Measurements from ENCODE around the gene MRTO4.
"Not testable (repeated sequence)": the region's sequence is repeated elsewhere in the genome, so short reads cannot be mapped to it uniquely, and the experiment has no call there.

The MRTO4 gene

DNA sequence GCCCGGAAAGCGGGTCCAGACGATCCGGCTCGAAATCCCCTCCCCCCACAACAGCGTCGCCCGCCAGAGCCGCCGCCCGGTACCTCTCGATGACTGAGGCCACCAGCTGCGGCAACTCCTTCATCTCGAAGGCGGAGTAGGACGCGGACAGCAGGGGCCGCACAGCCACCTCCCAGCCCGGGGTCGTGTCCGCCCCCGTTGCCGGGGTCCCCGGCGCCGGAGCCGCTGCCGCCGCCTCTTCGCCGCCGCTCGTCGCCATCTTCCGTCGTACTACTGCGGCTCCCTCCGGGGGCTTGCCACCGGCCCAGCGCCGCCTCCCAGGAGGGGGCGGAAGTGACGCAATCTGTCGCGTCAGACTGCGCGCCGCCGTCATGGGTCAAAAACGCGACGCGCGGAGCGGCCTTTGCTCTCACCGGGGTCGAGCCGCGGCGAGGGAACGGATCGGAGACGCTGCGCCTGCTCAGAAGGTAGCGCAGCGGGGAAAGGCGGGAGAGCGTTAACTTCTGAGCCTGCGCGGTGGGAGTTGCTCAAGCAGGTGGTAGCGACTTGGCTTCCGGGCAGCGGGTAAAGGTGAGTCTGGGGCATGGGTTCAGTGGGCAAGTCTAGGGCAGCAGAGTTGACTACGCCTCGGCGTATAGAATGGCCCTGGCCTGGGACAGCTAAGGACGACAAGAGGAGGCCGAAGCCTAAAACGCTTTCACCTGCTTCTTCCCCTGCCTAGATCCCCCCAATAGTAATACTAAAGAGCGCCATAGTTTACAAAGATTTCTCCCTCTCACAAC is 41.4 kb upstream of the MRTO4 start, which contains the start of gene UBR4:
Gene UBR4, minus strand, starts transcription at position 277 of the 782 bp plus-strand sequence. Its CDS starts 18 bp downstream, at position 259.
- Histone ChIP-seq H3K36me3 (ENCODE audit: control insufficient read depth in 5 of 5, insufficient read depth in 5 of 5, low read length in 5 of 5) (peaks cover 0 to 13% (median 0%) of the 10 kb centered on the region in 5 donors), H3K27me3 (ENCODE audit: control insufficient read depth in 5 of 5, insufficient read depth in 4 of 5, low read length in 5 of 5) (no peaks in the 10 kb centered on the region), H3K4me3 (ENCODE audit: low read depth in 1 of 5, low read length in 5 of 5) (peak within 1 kb of the TSS; percentile 77 to 97 (median 96)), H3K27ac (ENCODE audit: low read depth, low read length) (peak within 1 kb of the TSS; percentile 89), H3K9me3 (ENCODE audit: control insufficient read depth in 5 of 5, low read length in 5 of 5) (no peaks in the 10 kb centered on the region), H3K4me1 (ENCODE audit: control insufficient read depth in 5 of 5, insufficient read depth in 5 of 5, low read length in 5 of 5) (peaks cover 6 to 47% (median 39%) of the 10 kb centered on the region in 5 donors), H3K9ac (ENCODE audit: low read length in 5 of 5) (peak within 1 kb of the TSS; percentile 93 to 98 (median 97))

DNA sequence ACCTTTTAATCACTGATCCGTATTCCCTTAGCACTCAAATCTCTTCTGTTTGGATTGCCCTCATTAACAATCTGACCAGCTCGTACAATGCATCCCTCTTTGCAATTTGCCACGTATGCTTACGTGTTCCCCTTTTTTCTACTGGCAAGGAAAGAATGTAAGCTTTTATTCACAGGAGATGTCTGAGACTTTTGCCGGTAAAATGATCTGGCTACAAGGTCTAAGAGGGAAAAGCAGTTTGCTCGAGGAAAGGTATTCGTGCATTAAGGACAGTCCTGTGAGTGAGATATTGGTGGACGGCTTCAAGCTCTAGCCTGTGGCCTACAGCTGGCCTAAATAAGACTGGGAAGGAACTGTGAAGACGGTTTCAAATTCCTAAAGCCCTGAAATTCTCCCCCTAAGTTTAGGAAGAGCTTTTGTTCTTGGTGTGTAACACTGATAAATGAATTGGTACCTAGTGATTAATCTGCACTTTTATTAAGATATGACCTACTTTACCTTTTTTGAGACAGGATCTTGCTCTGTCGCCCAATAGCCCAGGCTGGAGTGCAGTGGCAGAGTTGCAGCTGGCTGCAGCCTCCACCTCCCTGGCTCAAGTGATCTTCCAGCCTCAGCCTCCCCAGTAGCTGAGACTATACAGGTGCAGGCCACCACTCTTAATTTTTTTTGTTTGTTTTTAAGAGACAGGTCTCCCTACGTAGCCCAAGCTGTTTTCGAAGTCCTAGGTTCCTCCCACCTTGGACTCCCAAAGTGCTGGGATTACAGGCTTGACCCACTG is 40.6 kb upstream of the MRTO4 start:
- Histone ChIP-seq H3K4me1 (ENCODE audit: control insufficient read depth in 5 of 5, insufficient read depth in 5 of 5, low read length in 5 of 5) (peaks cover 6 to 46% (median 39%) of the 10 kb centered on the region in 5 donors), H3K9me3 (ENCODE audit: control insufficient read depth in 5 of 5, low read length in 5 of 5) (no peaks in the 10 kb centered on the region), H3K4me3 (ENCODE audit: low read depth in 1 of 5, low read length in 5 of 5) (peak overlapping the region; percentile 77 to 97 (median 96)), H3K27ac (ENCODE audit: low read depth, low read length) (peak overlapping the region; percentile 89), H3K27me3 (ENCODE audit: control insufficient read depth in 5 of 5, insufficient read depth in 4 of 5, low read length in 5 of 5) (no peaks in the 10 kb centered on the region), H3K9ac (ENCODE audit: low read length in 5 of 5) (peak overlapping the region; percentile 93 to 98 (median 97)), H3K36me3 (ENCODE audit: control insufficient read depth in 5 of 5, insufficient read depth in 5 of 5, low read length in 5 of 5) (peaks cover 0 to 15% (median 0%) of the 10 kb centered on the region in 5 donors)

DNA sequence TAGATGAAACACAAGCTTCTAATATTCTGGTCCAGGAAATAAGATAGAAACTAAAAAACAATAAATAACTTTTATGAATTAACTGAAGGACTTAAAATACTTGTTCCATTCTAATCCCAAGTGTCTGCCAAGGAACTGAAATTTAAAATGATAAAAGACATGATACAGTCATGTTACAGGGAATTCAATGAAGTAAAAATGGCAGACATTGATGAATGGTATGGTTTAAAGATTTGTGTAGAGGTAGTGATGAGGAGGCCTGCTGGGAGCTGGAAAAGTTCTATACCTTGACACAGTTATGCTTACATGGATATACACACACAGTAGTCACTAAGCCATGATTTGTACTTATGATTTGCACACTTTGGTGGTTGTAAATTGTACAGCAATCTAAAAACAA is 39.4 kb upstream of the MRTO4 start:
- H3K4me1 ChIP-seq (ENCODE audit: control insufficient read depth in 5 of 5, insufficient read depth in 5 of 5, low read length in 5 of 5), result peaks cover 6 to 40% (median 32%) of the 10 kb centered on the region in 5 donors
- peaks cover 0 to 15% (median 4%) of the 10 kb centered on the region in 5 donors for H3K36me3 ChIP-seq (ENCODE audit: control insufficient read depth in 5 of 5, insufficient read depth in 5 of 5, low read length in 5 of 5)

DNA sequence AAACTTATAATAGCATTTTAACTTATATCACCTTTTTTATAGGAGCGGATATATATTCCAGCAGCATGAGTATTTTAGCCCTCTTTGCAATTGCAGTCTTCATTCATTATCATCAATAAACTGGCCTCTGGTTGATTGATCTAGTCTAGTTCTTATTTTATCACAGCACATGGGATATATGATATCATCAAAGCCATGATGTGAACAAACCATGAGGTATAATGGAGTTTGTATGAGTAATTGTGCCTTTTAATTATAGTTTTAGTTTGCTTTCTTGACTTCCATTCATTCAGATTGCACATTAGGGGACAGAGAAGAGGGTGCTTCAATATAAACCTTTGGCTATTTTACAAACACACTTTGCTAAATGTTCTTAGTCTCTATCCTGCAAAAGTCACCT is 38.0 kb upstream of the MRTO4 start:
- Histone ChIP-seq H3K36me3 (ENCODE audit: control insufficient read depth in 5 of 5, insufficient read depth in 5 of 5, low read length in 5 of 5) (peaks cover 9 to 27% (median 13%) of the 10 kb centered on the region in 5 donors), H3K27ac (ENCODE audit: low read depth, low read length) (no peak overlapping the region), H3K9ac (ENCODE audit: low read length in 5 of 5) (no peak overlapping the region), H3K4me3 (ENCODE audit: low read depth in 1 of 5, low read length in 5 of 5) (no peak overlapping the region), H3K27me3 (ENCODE audit: control insufficient read depth in 5 of 5, insufficient read depth in 4 of 5, low read length in 5 of 5) (no peaks in the 10 kb centered on the region), H3K4me1 (ENCODE audit: control insufficient read depth in 5 of 5, insufficient read depth in 5 of 5, low read length in 5 of 5) (peaks cover 6 to 28% (median 22%) of the 10 kb centered on the region in 5 donors), H3K9me3 (ENCODE audit: control insufficient read depth in 5 of 5, low read length in 5 of 5) (no peaks in the 10 kb centered on the region)

More for the DNA sequence above, 39.4 kb upstream of the MRTO4 start:
- H3K27me3 ChIP-seq (ENCODE audit: control insufficient read depth in 5 of 5, insufficient read depth in 4 of 5, low read length in 5 of 5), result no peaks in the 10 kb centered on the region
- peak overlapping the region in 1 of 5 donors; percentile 97 for H3K9ac ChIP-seq (ENCODE audit: low read length in 5 of 5)
- no peak overlapping the region for H3K4me3 ChIP-seq (ENCODE audit: low read depth in 1 of 5, low read length in 5 of 5)
- H3K27ac ChIP-seq (ENCODE audit: low read depth, low read length), result no peak overlapping the region
- no peaks in the 10 kb centered on the region for H3K9me3 ChIP-seq (ENCODE audit: control insufficient read depth in 5 of 5, low read length in 5 of 5)

DNA sequence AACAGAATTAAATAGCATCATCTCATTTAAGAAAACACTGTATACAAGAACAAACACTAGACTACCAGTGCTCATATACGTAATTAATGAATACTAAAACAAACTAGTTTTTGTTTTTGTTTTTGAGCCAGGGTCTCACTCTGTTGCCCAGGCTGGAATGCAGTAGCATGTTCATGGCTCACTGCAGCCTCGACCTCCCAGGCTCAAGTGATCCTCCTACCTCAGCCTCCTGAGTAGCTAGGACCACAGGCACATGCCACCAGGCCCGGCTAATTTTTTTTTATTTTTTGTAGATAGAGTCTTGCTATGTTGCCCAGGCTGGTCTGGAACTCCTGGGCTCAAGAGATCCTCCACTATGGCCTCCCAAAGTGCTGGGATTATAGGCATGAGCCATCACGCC is 35.0 kb upstream of the MRTO4 start:
- not testable (repeated sequence) for H3K27ac ChIP-seq (ENCODE audit: low read depth, low read length); H3K4me3 ChIP-seq (ENCODE audit: low read depth in 1 of 5, low read length in 5 of 5); H3K9me3 ChIP-seq (ENCODE audit: control insufficient read depth in 5 of 5, low read length in 5 of 5); H3K9ac ChIP-seq (ENCODE audit: low read length in 5 of 5); H3K27me3 ChIP-seq (ENCODE audit: control insufficient read depth in 5 of 5, insufficient read depth in 4 of 5, low read length in 5 of 5)
- H3K4me1 ChIP-seq (ENCODE audit: control insufficient read depth in 5 of 5, insufficient read depth in 5 of 5, low read length in 5 of 5), result peaks cover 0 to 13% (median 7%) of the 10 kb centered on the region in 5 donors
- peaks cover 13 to 57% (median 34%) of the 10 kb centered on the region in 5 donors for H3K36me3 ChIP-seq (ENCODE audit: control insufficient read depth in 5 of 5, insufficient read depth in 5 of 5, low read length in 5 of 5)

DNA sequence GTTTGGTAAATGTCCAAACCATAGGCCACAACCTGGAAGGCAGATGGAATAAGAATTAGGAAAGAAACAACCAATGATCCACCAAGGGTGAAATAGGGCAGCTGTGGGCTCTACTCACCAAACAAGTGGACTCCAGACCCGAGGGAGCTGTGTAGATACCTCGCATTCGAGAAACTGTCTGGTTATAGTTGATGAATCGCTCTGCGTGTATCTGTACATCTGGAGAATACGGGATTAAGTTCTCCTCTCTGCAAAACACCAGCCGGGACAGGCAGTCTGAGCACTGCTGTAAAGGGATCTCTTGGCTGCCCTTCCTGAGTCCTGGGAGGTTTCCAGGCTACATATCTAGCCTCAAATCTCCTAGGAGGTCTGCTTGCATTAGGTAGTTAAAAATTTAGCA is 32.2 kb upstream of the MRTO4 start:
- no peaks in the 10 kb centered on the region for H3K9me3 ChIP-seq (ENCODE audit: control insufficient read depth in 5 of 5, low read length in 5 of 5)
- H3K27ac ChIP-seq (ENCODE audit: low read depth, low read length), result no peak overlapping the region
- peak overlapping the region in 1 of 5 donors; percentile 31 for H3K9ac ChIP-seq (ENCODE audit: low read length in 5 of 5)
- H3K36me3 ChIP-seq (ENCODE audit: control insufficient read depth in 5 of 5, insufficient read depth in 5 of 5, low read length in 5 of 5), result peaks cover 17 to 74% (median 62%) of the 10 kb centered on the region in 5 donors
- no peaks in the 10 kb centered on the region for H3K27me3 ChIP-seq (ENCODE audit: control insufficient read depth in 5 of 5, insufficient read depth in 4 of 5, low read length in 5 of 5)
- H3K4me1 ChIP-seq (ENCODE audit: control insufficient read depth in 5 of 5, insufficient read depth in 5 of 5, low read length in 5 of 5), result peaks cover 0 to 20% (median 3%) of the 10 kb centered on the region in 5 donors
- no peak overlapping the region for H3K4me3 ChIP-seq (ENCODE audit: low read depth in 1 of 5, low read length in 5 of 5)

DNA sequence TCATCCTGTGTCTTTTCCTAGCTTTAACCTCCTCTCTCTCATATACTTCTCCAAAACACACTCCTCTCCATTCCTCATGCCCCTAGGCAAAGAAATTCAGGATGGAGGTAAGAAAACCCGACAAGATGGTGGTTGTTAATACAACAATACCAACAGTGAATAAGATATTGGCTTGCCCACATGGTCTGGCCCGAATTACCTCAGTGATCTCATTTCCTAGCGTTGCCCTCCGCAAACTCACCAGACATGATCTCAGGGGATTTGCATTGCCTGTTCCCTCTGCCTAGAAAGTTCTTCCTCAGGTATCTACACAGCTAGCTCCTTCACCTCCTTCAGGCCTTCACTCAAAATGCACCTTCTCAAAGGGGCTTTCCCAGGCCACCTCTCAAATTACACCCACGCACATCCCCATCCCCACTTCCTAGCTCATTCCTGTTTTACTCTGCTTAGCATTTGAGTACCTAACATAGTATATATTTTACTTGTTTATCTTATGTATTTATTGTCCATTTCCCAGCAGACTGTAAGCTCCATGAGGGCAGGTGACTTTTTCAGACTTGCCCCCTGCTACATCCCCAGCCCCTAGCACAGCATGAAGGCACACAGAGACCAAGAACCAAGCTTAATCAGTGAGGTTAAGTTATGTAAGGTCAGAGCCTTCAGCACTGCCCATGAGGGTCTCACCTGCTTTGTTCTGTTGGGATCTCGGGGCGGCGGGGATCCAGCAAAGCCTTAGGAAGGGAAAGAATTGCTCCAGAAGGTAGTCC is 31.3 kb upstream of the MRTO4 start:
- no peak overlapping the region for H3K9ac ChIP-seq (ENCODE audit: low read length in 5 of 5)
- no peak overlapping the region for H3K27ac ChIP-seq (ENCODE audit: low read depth, low read length)
- H3K36me3 ChIP-seq (ENCODE audit: control insufficient read depth in 5 of 5, insufficient read depth in 5 of 5, low read length in 5 of 5), result peaks cover 17 to 80% (median 67%) of the 10 kb centered on the region in 5 donors
- H3K4me3 ChIP-seq (ENCODE audit: low read depth in 1 of 5, low read length in 5 of 5), result no peak overlapping the region
- H3K27me3 ChIP-seq (ENCODE audit: control insufficient read depth in 5 of 5, insufficient read depth in 4 of 5, low read length in 5 of 5), result no peaks in the 10 kb centered on the region
- no peaks in the 10 kb centered on the region for H3K9me3 ChIP-seq (ENCODE audit: control insufficient read depth in 5 of 5, low read length in 5 of 5)
- H3K4me1 ChIP-seq (ENCODE audit: control insufficient read depth in 5 of 5, insufficient read depth in 5 of 5, low read length in 5 of 5), result peaks cover 0 to 20% (median 3%) of the 10 kb centered on the region in 5 donors

DNA sequence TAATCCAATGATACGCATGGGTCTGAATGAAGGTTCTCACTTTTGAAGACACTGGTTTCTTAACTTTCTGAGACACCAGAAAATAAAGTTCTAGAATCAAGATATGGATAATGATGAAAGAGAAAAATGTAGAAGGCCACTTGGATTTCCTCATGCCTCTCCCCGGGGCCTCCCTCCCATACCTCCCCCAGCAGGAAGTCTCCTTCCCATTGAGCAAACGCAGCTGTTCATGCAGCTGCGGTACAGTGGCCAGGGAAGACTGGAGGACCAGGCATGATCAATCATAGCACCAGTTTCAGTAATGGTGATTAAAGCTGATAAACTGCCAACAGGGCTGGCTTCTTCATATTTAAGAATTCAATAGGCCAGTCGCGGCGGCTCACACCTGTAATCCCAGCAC is 30.6 kb upstream of the MRTO4 start:
- H3K27ac ChIP-seq (ENCODE audit: low read depth, low read length), result no peak overlapping the region

DNA sequence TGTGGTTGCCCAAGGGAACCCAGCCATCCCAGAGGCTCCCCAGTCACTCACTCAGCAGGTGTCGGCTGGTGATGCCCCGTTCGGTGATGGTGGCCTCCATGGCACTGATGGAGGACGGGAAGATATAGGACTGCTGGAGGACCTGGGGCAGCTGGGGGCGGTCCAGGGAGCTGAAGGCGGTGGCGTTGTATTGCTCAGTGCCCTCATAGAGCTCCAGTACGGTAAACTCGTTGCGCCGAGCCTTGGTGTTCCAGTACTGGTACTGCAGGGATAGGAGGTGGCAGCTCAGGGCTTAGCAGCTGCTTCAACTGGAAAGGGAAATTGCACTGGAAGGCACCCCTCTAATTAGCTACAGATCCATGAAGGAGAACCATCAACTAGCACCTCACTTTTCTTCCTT is 29.0 kb upstream of the MRTO4 start:
- Histone ChIP-seq H3K27ac (ENCODE audit: low read depth, low read length) (no peak overlapping the region), H3K9ac (ENCODE audit: low read length in 5 of 5) (no peak overlapping the region), H3K36me3 (ENCODE audit: control insufficient read depth in 5 of 5, insufficient read depth in 5 of 5, low read length in 5 of 5) (peaks cover 20 to 100% (median 82%) of the 10 kb centered on the region in 5 donors), H3K4me1 (ENCODE audit: control insufficient read depth in 5 of 5, insufficient read depth in 5 of 5, low read length in 5 of 5) (peaks cover 0 to 20% (median 3%) of the 10 kb centered on the region in 5 donors), H3K4me3 (ENCODE audit: low read depth in 1 of 5, low read length in 5 of 5) (no peak overlapping the region), H3K27me3 (ENCODE audit: control insufficient read depth in 5 of 5, insufficient read depth in 4 of 5, low read length in 5 of 5) (no peaks in the 10 kb centered on the region), H3K9me3 (ENCODE audit: control insufficient read depth in 5 of 5, low read length in 5 of 5) (no peaks in the 10 kb centered on the region)

More for the DNA sequence above, 30.6 kb upstream of the MRTO4 start:
- H3K4me3 ChIP-seq (ENCODE audit: low read depth in 1 of 5, low read length in 5 of 5), result no peak overlapping the region
- H3K9me3 ChIP-seq (ENCODE audit: control insufficient read depth in 5 of 5, low read length in 5 of 5), result no peaks in the 10 kb centered on the region
- H3K4me1 ChIP-seq (ENCODE audit: control insufficient read depth in 5 of 5, insufficient read depth in 5 of 5, low read length in 5 of 5), result peaks cover 0 to 20% (median 3%) of the 10 kb centered on the region in 5 donors
- no peak overlapping the region for H3K9ac ChIP-seq (ENCODE audit: low read length in 5 of 5)
- H3K27me3 ChIP-seq (ENCODE audit: control insufficient read depth in 5 of 5, insufficient read depth in 4 of 5, low read length in 5 of 5), result no peaks in the 10 kb centered on the region
- peaks cover 20 to 86% (median 73%) of the 10 kb centered on the region in 5 donors for H3K36me3 ChIP-seq (ENCODE audit: control insufficient read depth in 5 of 5, insufficient read depth in 5 of 5, low read length in 5 of 5)
